Measurements from ENCODE around the gene IRX2.

The IRX2 gene

GRCh38 chr5:2751592-2752021 is at the start of gene IRX2:
IRX2 (minus strand) TSS chr5:2751677; CDS start chr5:2751413, 264 bp downstream.
- no peak for DNase-seq

GRCh38 chr5:2800035-2800434 is 48.6 kb upstream of the IRX2 start:
- DNase-seq, result no peak

DNA sequence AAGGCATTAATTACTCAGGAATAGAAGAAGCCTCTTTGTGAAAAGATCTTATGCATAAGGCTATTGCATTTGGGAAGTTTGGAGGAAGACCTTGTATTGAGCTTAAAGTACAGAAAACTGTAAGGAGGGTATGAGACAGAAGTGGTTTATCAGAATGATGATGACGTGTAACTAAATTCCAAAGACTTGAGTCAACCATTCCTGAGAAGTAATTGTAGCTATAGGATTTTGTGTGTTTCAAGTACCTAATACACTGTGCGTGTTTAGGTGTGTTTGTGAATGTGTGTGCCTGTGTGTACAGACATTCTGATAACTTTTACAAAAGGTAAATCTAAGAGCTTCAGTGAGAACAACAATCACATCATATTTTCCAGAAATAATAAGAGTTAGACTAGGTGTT is 46.5 kb upstream of the IRX2 start:
- no peak for DNase-seq

- no peak for DNase-seq
Measured at GRCh38 chr5:2797160-2797559, 45.7 kb upstream of the IRX2 start.

- no peak for DNase-seq
Measured at GRCh38 chr5:2783223-2783622, 31.7 kb upstream of the IRX2 start.

DNA sequence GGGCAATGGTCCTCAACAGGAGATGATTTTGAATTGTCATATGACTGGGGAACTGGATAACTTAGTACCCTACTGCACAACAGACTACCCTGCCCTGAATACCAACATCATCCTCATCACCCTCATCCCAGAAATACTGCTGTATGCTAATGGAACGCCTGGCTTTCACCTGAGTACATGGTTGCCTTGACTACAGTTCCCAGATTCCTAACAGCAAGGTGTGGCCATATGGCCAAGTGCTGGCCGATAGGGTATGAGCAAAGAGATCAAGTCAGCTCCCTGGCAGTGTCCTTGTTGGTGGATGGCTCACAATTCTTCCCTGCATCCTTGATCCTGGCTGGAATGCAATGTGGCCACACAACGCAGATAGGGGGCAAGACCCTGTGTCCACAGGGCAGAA is 31.2 kb upstream of the IRX2 start:
- no peak for DNase-seq

- no peak for DNase-seq
Measured at GRCh38 chr5:2780421-2781171, 29.1 kb upstream of the IRX2 start.

DNA sequence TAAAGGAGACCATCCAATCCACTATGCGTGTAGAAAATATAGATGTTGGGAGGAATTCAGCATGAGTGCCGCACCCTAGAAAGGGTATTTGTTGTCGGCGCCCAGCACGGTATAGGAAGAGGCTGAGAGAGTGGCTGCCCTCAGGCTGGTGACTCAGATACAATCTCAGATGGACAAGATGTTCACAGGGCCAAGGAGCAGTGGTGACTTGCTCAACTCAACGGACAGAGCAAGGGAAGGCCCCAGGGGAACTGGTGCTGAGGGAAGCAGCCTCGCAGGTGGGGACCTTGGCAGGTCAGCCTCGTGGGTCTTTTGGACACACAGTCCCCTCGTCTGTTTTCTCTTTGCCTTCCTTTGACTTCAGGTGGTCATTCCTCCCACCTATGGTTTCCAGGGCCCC is 28.0 kb upstream of the IRX2 start:
- no peak for DNase-seq

DNA sequence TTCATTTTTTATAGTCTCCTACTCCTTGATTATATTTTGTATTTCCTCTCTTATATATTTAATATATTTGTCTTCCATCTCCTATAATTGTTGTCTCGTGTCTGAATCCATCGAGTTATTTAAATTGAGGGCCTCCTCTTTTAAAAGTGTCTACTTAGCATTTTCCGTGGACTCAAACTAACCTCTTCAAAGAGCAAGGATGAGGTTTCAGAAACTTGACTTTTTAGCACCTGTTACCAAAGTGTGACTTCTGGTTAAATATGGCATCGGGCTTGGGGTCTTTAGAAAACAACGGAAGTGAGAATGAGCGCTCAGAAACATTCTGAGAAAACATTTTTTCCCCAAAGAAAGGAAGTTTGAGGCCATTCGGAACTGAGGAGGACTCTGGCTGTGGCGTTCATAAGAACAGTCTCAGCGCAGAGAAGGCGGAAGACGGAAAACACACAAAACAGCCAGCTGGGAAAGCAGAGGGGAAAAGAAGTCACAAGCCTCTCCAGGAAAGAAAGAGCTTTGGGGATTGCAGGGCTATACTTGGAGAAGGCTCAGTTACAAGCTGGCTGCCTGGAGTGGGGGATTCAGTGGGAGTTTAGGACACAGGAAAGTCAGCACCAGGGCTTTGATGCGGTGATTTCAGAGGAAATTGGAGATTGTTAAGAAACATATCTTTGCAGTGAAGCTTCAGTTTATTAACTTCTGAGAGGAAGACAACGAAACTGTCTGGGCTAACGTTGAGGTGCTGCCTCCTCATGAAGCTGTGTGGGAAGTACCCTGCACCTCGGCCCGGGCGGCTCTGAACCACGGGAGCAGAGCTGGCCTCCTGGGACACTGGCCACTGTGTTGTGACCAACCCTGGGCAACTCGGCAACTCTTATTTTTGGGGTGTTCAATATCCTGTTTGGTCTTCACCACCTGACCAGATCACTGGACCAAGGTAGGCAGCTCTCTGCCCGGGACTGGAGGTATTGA is 25.1 kb upstream of the IRX2 start:
- no peak for DNase-seq

DNA sequence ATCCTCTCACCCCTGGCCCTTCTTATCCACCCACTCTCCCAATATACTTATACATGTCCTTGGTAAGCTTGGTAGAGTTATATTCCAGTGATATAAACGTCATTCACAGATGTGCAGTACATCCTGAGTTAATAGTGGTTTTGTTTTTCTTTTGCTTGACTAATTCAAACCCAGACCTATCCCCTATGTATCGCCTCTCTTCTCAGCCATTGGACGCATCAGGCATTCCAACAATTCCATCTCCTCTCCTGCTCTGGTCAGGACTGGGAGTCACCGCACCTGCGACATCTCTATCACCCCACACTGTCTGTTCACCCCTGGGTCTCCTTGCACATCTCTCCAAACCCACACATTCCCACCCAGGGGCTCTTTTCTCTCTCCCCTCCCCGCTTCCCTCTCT is 21.9 kb upstream of the IRX2 start:
- no peak for DNase-seq

DNA sequence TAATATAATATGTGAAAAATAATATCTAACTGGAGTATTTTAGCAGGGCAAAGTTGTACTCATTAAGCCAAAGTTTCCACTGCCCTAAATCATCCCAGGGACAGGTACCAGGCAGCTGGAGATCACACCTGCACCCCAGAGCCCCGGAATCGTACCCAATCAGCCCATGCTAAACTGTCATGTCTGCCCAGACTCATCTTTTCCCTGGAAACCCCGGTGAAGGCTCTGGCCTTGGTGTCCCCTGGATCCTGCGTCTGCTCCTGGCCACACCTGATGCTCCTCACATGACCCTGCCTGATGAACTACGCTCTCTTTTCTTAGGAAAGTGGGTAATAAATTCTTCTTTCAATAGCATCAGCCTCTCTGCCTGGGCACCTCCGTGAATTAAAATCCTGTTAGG is 15.6 kb upstream of the IRX2 start:
- DNase-seq, result no peak

DNA sequence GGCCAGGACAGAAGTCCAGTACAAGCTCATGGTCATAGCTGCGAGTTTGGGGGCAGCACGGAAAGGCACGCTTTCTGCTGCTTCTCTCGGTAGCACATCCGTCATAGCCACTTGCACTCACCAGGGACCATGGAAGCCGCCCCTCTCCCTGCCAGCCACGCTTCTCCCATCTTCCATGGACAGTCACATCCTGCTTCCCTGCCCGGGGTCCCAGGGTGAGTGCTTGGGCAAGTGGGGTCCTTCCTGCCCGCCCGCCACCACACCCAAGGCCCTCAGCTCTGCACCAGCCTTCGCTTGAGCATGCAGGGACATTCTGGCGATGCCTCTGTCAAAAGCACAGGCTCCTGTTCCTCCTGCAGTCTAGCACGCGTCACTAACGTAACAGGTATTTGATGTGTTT is 13.1 kb upstream of the IRX2 start:
- no peak for DNase-seq

DNA sequence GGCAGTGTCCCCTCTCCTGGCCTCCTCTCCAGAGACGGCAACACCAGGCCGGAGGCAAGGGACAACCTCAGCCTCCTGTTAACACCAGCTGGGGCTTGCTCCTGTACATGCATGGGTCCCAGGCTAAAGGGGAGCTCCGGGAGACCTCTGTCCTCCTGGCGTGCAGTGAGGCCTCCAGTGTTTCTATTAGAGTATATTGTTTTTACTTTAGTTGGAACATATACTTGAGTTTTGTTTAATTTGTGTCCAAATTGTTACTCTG is 12.0 kb upstream of the IRX2 start:
- no peak for DNase-seq

DNA sequence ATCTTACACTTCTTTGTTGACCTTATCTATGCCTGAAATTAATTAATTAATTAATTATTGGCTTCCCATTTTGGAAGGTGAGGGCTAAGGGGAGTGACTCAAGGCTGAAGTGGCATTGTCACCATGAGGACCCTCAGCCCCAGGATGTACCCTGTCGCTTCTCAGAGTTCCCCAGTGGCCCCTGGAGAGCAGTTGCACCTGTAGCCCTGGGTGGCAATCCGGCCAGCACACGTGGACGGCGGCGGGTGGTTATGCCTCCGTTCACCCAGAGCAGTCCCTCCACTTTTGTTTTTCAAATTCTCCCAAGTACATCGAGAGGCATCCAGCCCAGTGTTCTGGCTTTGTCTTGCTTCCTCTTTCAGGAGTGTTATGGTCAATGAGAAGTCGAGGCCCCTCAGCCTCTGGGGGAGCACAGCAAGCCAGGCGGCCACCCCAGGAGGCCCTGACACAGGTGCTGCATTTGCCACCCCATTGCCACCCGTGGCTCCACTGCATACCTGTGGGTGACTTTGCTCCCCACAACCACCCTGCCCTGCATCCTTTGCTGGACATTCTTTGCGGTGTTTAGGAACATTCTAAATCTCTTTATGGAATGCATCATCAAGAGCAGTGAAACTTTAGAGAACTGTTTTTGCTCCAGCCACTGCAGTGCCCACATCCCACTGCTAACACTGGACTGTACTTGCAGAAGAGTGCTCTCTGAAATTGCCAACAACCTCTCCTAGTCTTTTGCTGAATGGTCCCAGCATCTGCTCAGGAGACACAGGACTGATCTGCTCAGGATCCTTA is 11.5 kb upstream of the IRX2 start:
- DNase-seq, result no peak

GRCh38 chr5:2761921-2762488 is 10.5 kb upstream of the IRX2 start:
- no peak for DNase-seq

- no peak for DNase-seq
Measured at GRCh38 chr5:2759696-2760461, 8.4 kb upstream of the IRX2 start.

DNA sequence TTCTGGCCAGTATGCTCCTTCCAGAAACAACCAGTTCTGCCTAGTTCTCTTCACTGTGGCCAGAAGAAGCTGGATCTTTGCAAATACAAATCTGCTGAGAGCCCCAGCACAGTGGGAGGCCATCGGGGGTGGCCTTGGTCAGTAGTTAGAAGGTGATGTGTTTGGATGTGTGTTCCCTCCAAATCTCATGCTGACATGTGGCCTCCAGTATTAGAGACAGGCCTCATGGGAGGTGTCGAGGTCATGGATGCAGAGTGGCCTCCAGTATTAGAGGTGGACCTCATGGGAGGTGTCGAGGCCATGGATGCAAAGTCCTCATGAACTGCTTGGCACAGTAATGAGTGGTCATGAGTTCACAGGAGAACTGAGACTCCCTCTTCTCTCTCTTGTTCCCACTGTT is 7.6 kb upstream of the IRX2 start:
- DNase-seq, result no peak

DNA sequence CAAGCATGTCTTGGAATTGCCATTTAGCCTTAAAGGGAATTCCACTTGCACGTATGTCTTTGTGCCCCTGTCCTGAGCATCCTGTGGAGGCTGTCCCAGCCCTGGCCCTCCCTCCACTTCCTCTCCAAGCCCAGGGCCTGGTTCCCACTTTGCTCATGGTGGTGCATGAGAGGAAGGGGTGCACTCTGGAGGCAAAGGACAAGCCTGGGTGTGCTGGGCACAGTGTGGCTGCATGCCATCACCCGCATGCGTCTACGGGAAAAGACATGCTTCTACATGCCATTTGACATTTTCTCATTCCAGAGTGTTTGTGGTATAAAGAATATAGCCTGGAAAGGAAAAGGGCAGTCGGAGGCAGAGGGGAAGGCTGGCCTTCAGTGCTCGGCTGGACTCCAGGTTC is 7.2 kb upstream of the IRX2 start:
- no peak for DNase-seq

- no peak for DNase-seq
Measured at GRCh38 chr5:2757563-2758351, 6.3 kb upstream of the IRX2 start.

DNA sequence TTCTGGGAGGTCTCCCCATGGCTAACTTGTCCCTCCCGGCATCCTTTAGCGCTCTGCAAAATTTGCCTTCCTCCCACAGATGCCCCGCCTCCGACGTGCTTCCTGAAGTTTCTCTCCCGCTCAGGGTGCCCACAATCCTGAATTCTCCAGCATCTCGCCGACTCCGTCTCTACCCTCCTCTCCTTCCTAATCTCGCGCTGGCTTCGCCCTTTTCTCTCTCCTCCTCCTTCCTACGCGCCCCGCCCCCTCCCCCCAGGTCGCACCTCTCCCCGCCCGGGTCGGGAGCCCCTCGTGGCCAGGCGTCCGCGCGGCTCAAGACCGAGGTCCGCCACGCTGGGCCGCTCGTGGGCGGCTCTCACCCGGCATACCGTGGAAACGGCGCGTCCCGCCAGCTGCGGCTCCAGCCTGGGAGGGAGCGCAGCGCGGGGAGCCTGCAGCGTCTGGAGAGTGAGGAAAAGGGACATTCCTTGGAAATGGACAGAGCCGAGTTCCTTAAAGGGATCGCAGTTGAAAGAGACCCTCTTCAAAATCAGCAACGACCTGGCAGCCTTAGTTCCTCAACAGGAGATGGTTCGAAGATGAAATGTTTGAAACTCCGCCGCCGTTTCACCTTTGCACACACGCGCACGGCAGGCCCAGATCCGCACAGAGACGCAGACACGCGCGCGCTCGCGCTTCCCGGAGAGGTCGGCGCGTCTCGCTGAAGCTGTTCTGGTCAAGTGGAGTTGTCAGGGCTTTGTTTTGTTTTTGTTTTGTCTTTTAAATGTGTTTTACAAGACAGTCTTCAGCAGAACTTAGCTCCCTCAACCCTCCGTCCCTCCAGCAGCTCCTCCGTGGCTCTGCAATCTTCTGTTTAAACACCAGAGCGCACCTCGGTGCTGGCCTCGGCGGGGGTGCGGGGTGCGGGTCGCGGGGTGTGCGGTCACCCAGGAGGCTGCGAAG is 5.0 kb upstream of the IRX2 start:
- no peak for DNase-seq

Data from stimulated activated naive CD4-positive, alpha-beta T cell (primary cell).